Activated CD4-positive, CD25-positive, alpha-beta regulatory T cell (primary cell): ENCODE measurements around the gene TUBA1B.
A peak's percentile ranks its signal among the peaks of the same experiment; 100 is the strongest.

Experiments used
- DNase-seq, 4 experiments: peaks; one replicate each; lab custom pipeline; 2025; lab: John Stamatoyannopoulos, UW

TUBA1B gene

GRCh38 chr12:49089821-49090773 is 41.1 kb downstream of the TUBA1B start:
- no peak for DNase-seq

DNA sequence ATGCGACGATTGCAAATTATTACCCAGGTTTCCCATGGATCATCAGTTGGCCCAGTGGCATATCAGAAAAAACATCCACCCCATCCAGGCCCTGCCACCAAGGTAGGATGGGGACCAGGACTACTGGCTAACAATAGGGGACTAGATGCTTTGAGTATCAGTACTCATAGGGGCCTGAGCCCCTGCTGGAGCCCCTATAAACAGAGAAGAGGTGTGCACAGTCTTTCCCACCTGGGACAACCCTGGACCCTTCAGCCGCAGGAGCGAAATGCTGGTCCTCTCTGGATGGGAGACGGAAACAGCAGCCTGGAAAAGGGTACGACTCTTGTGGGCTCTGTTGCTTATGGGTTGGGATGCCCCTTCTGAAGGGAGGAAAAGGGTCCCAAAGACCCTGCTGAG is 42.3 kb downstream of the TUBA1B start:
- DNase-seq = no peak

DNA sequence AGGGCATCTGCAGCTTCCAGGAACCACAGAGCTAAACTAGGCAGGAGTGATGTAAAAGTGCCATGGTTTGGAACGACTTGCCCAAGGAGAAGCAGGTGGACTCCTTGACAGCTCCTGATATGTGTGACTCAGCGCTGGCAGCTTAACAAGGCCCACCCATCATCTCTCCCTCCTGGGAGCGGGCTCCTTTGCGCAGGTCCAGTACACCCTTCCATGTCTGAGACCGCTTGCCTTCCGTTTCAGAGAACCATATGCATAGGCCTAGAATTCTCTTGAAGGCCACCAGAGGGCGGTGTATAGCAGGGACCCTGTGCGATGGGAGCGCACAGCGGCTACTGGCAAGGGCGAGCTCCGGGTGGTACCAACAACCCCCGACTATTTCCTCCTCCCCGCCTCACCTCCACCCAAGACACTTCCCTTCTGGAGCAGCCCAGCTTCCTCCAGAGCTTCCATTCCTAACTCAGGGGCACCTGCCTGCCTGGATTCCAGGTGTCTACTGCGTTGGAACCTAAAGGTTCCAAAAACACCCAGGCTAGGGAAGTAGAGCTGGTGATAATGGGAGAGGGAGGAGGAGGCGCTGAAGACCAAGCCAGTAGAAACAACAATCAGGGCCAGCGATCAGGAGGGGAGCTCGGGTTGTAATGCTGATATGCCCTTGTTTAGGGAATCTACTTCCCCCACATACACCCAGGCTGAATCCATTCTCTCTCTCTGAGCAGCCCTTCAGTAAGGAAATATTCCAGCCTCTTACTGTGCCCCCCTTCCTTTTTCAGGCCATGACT is 42.9 kb downstream of the TUBA1B start:
- DNase-seq = peak; percentile 35 to 53 (median 43)

DNA sequence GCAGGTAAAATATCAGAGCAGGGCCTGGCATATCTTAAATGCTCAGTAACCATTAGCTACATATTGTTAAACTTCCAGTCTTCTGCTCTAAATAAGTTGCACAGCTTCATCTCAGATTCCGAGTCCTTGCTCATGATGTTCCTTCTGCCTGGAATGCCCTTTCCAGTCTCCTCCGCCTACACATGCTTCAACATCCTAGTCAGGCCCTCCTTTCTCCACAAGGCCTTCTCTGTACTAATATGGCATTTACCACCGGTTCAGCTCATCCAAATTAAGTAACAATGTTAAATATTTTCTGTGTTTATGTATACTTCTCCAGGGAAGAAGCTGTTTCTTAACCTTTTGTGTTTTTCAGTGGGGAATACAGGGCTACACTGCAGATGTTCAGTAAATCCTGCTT is 45.1 kb downstream of the TUBA1B start:
- no peak for DNase-seq

DNA sequence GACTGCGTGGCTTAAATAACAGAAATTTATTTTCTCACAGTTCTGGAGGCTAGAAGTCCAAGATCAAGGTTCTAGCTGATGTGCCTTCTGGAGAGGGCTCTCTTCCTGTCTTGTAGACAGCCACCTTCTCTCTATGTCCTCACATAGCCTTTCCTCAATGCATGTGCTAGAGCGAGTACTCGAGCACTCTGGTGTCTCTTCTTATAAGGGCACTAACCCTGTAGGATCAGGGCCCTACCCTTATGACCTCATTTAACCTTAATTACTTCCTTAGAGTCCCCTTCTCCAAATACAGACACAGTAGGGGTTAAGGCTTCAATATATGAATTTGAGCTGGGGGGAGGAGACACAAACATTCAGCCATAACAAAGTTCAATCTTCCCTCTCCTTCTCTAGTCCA is 46.8 kb downstream of the TUBA1B start:
- DNase-seq = no peak

GRCh38 chr12:49079793-49080192 is 51.4 kb downstream of the TUBA1B start:
- no peak for DNase-seq
